OCI-LY3 (cell line): ENCODE data around the gene RXRA.

Source experiments
- H2AFZ ChIP-seq: fragments of 200-600, 300-600 bp; shearing (Covaris generic); 2 replicates; pipeline ENCODE4 v1.6.0; 2014; ENCODE audit warnings: antibody characterized with exemption, low read depth, low read length
- H3K27ac ChIP-seq: fragments of 200-600, 300-600 bp; sonication (generic); 2 replicates; pipeline ENCODE4 v1.5.1; 2014; ENCODE audit warnings: mild to moderate bottlenecking, low read length, moderate library complexity, mixed read lengths
- H3K27me3 ChIP-seq: fragments of 200-600, 300-600 bp; sonication (generic); 2 replicates; pipeline ENCODE4 v1.6.1; 2014; ENCODE audit warnings: low read depth, low read length, mixed read lengths
- H3K36me3 ChIP-seq: fragments of 200-600, 300-600 bp; sonication (generic); replicated peaks from 2 replicates; pipeline ENCODE3; 2014; ENCODE audit warnings: low read depth, low read length, mixed read lengths
- H3K4me1 ChIP-seq: fragments of 300-600, 200-600 bp; sonication (generic); 2 replicates; pipeline ENCODE4 v1.6.1; 2014; ENCODE audit warnings: low read length, mixed read lengths
- H3K4me2 ChIP-seq: fragments of 200-600, 300-600 bp; sonication (generic); 2 replicates; pipeline ENCODE4 v1.6.1; 2014; ENCODE audit warnings: low read length, mixed read lengths
- H3K4me3 ChIP-seq: fragments of 300-600, 200-600 bp; sonication (generic); 2 replicates; pipeline ENCODE4 v1.5.1; 2014; ENCODE audit warnings: antibody characterized with exemption, mild to moderate bottlenecking, low read length, moderate library complexity
- H3K79me2 ChIP-seq: fragments of 300-600, 200-600 bp; shearing (Covaris generic); 2 replicates; pipeline ENCODE4 v1.6.1; 2014; ENCODE audit warnings: mild to moderate bottlenecking, low read length, mixed read lengths
- H3K9ac ChIP-seq: fragments of 300-600, 200-600 bp; shearing (Covaris generic); 2 replicates; pipeline ENCODE4 v1.6.0; 2014; ENCODE audit warnings: mild to moderate bottlenecking, low read length, moderate library complexity
- H3K9me3 ChIP-seq: fragments of 200-600, 300-600 bp; shearing (Covaris generic); 2 replicates; pipeline ENCODE4 v1.6.1; 2014; ENCODE audit warnings: low read length, mixed read lengths; ENCODE audit not compliant: insufficient read depth
- H4K20me1 ChIP-seq: fragments of 200-600, 300-600 bp; sonication (generic); 2 replicates; pipeline ENCODE4 v1.6.1; 2016; ENCODE audit warnings: low read length, mixed read lengths; ENCODE audit not compliant: insufficient read depth
- EZH2phosphoT487 ChIP-seq: fragments of 200-600 bp; shearing (Covaris generic); IDR thresholded peaks from 2 replicates; pipeline ENCODE4 v1.6.1; 2018; ENCODE audit warnings: antibody characterized with exemption, mixed run types, low read depth
- TF ChIP-seq, protein P1 (sequence below): fragments of 200-600, 300-600 bp; sonication (generic); IDR thresholded peaks from 2 replicates; pipeline ENCODE4 v1.5.1; 2014; ENCODE audit warnings: antibody characterized with exemption, low read length, low read depth

The RXRA gene

DNA sequence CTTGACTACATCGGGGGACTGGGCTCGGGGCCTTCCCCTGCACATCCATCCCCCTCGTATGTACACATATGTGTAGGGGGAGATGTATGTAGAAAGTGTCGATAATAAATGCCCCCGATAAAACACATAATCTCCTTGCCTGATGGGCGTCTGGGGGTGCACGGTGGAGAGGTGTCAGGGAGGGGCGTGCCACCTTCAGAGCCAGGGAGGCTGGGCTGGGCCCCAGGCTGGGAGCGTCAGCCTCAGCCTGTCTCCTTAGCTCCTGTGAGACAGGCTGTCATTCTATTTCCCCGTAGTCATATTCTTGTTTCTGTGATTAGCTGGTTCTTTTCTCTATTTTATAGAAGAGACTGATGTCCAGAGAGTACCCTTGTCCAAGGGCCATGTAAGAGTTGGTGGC, 4.7 kb upstream of the RXRA start:
- no peak overlapping the region for H2AFZ ChIP-seq
- no peaks in the 10 kb centered on the region for H4K20me1 ChIP-seq
- no peaks in the 10 kb centered on the region for H3K79me2 ChIP-seq
- H3K9ac ChIP-seq, result no peak overlapping the region
- no peaks in the 10 kb centered on the region for H3K36me3 ChIP-seq
- TF ChIP-seq, protein P1, sequence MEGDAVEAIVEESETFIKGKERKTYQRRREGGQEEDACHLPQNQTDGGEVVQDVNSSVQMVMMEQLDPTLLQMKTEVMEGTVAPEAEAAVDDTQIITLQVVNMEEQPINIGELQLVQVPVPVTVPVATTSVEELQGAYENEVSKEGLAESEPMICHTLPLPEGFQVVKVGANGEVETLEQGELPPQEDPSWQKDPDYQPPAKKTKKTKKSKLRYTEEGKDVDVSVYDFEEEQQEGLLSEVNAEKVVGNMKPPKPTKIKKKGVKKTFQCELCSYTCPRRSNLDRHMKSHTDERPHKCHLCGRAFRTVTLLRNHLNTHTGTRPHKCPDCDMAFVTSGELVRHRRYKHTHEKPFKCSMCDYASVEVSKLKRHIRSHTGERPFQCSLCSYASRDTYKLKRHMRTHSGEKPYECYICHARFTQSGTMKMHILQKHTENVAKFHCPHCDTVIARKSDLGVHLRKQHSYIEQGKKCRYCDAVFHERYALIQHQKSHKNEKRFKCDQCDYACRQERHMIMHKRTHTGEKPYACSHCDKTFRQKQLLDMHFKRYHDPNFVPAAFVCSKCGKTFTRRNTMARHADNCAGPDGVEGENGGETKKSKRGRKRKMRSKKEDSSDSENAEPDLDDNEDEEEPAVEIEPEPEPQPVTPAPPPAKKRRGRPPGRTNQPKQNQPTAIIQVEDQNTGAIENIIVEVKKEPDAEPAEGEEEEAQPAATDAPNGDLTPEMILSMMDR, result no peak
- TF ChIP-seq EZH2phosphoT487, result no peak
- no peaks in the 10 kb centered on the region for H3K9me3 ChIP-seq
- H3K27ac ChIP-seq, result no peak overlapping the region
- H3K4me3 ChIP-seq, result no peak overlapping the region
- peaks cover 26% of the 10 kb centered on the region for H3K4me1 ChIP-seq
- no peak overlapping the region for H3K4me2 ChIP-seq
- peaks cover 33% of the 10 kb centered on the region for H3K27me3 ChIP-seq

- Histone ChIP-seq H3K4me2 (no peak overlapping the region), H4K20me1 (peaks cover under 1% of the 10 kb centered on the region; the same call in 1 of the 2 replicates), H3K27me3 (peaks cover 30% of the 10 kb centered on the region), H3K79me2 (peaks cover 3% of the 10 kb centered on the region), H2AFZ (no peak overlapping the region), H3K4me1 (peaks cover 20% of the 10 kb centered on the region), H3K9ac (no peak overlapping the region), H3K36me3 (no peaks in the 10 kb centered on the region), H3K9me3 (no peaks in the 10 kb centered on the region), H3K4me3 (no peak overlapping the region), H3K27ac (no peak overlapping the region)
- no peak for TF ChIP-seq EZH2phosphoT487
- TF ChIP-seq, protein P1, result peak; percentile 21; the same call in 1 of the 2 replicates
Observed at GRCh38 chr9:134321946-134322741, 4.1 kb upstream of the RXRA start.

- H3K9ac ChIP-seq, result no peak overlapping the region
- no peak overlapping the region for H3K27ac ChIP-seq
Observed at GRCh38 chr9:134322781-134323241, 3.4 kb upstream of the RXRA start.

More at GRCh38 chr9:134322781-134323241, 3.4 kb upstream of the RXRA start:
- Histone ChIP-seq H4K20me1 (peaks cover 7% of the 10 kb centered on the region), H3K4me1 (peaks cover 23% of the 10 kb centered on the region; the same call in 1 of the 2 replicates), H3K9me3 (no peaks in the 10 kb centered on the region), H2AFZ (no peak overlapping the region), H3K27me3 (peaks cover 25% of the 10 kb centered on the region), H3K36me3 (no peaks in the 10 kb centered on the region), H3K4me2 (no peak overlapping the region), H3K4me3 (no peak overlapping the region), H3K79me2 (peaks cover 9% of the 10 kb centered on the region)
- no peak for TF ChIP-seq EZH2phosphoT487
- TF ChIP-seq, protein P1, result no peak
